Osteocyte (in vitro differentiated cells): Measurements from ENCODE around the gene CNGA3. TPM values are rescaled to one million over a fixed set of nuclear protein-coding genes. Genes with fewer than 3 reads are reported as not detected.
"Not testable (repeated sequence)": the region's sequence is repeated elsewhere in the genome, so short reads cannot be mapped to it uniquely, and the experiment has no call there.

Experiments used
- DNase-seq: peaks from one replicate; pipeline ENCODE4 v3.0.0; 2021; ENCODE audit warnings: mixed read lengths; ENCODE audit not compliant: unreplicated experiment; ENCODE audit errors: extremely low spot score
- H3K27ac Mint-ChIP-seq: one replicate; pipeline ENCODE4 v1.8.0; 2021; ENCODE audit warnings: mild to moderate bottlenecking, mixed read lengths; ENCODE audit not compliant: unreplicated experiment
- H3K27me3 Mint-ChIP-seq: one replicate; pipeline ENCODE4 v1.8.0; 2021; ENCODE audit warnings: mixed read lengths; ENCODE audit not compliant: unreplicated experiment
- H3K36me3 Mint-ChIP-seq: one replicate; pipeline ENCODE4 v1.8.0; 2021; ENCODE audit warnings: mixed read lengths; ENCODE audit not compliant: unreplicated experiment
- H3K4me1 Mint-ChIP-seq: one replicate; pipeline ENCODE4 v1.8.0; 2021; ENCODE audit warnings: mixed read lengths; ENCODE audit not compliant: unreplicated experiment
- H3K4me3 Mint-ChIP-seq: one replicate; pipeline ENCODE4 v1.8.0; 2021; ENCODE audit warnings: mild to moderate bottlenecking, moderate library complexity, mixed read lengths; ENCODE audit not compliant: unreplicated experiment
- H3K9me3 Mint-ChIP-seq: one replicate; pipeline ENCODE4 v1.8.0; 2021; ENCODE audit warnings: mixed read lengths; ENCODE audit not compliant: unreplicated experiment
- total RNA-seq: library from RNA; stranded (reverse); gene quantifications from 2 replicates; pipeline ENCODE4 v1.2.1, GENCODE V29; 2021
- TF ChIP-seq, protein P1 (sequence below): fragments of 200-600 bp; sonication (generic); IDR thresholded peaks from 2 replicates; pipeline ENCODE4 v1.5.0; 2021; ENCODE audit warnings: antibody characterized with exemption, mild to moderate bottlenecking, moderate library complexity

Gene CNGA3
- total RNA-seq, 1 donor from 2014 or later: not detected

DNA sequence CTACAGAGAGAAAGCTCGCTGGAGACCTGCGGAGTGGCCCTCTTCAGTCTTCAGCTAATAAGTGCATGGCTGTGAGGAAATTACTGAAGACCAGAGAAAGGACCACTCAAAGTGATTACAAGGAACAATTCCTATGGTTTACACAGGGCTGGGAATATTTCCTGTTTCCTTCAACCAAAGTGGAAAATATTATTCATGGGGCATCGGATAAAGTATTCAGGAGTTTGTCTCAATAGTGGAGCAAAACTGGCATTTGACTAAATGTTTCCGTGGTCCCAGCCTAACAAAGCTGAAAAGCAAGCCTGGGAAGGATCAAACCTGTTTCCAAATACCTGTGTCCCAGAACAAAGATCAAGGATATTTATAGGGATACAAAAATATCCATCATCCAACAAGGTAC is 32.0 kb upstream of the CNGA3 start:
- no peak overlapping the region for H3K27ac Mint-ChIP-seq
- TF ChIP-seq, protein P1, sequence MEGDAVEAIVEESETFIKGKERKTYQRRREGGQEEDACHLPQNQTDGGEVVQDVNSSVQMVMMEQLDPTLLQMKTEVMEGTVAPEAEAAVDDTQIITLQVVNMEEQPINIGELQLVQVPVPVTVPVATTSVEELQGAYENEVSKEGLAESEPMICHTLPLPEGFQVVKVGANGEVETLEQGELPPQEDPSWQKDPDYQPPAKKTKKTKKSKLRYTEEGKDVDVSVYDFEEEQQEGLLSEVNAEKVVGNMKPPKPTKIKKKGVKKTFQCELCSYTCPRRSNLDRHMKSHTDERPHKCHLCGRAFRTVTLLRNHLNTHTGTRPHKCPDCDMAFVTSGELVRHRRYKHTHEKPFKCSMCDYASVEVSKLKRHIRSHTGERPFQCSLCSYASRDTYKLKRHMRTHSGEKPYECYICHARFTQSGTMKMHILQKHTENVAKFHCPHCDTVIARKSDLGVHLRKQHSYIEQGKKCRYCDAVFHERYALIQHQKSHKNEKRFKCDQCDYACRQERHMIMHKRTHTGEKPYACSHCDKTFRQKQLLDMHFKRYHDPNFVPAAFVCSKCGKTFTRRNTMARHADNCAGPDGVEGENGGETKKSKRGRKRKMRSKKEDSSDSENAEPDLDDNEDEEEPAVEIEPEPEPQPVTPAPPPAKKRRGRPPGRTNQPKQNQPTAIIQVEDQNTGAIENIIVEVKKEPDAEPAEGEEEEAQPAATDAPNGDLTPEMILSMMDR: no peak
- no peak overlapping the region for H3K4me3 Mint-ChIP-seq
- no peak for DNase-seq
- no peaks in the 10 kb centered on the region for H3K4me1 Mint-ChIP-seq
- no peaks in the 10 kb centered on the region for H3K36me3 Mint-ChIP-seq
- H3K27me3 Mint-ChIP-seq: peaks cover 3% of the 10 kb centered on the region
- H3K9me3 Mint-ChIP-seq: peaks cover 10% of the 10 kb centered on the region

- no peaks in the 10 kb centered on the region for H3K27me3 Mint-ChIP-seq
- H3K9me3 Mint-ChIP-seq: peaks cover 20% of the 10 kb centered on the region
- peaks cover 1% of the 10 kb centered on the region for H3K36me3 Mint-ChIP-seq
- no peak overlapping the region for H3K4me3 Mint-ChIP-seq
- no peaks in the 10 kb centered on the region for H3K4me1 Mint-ChIP-seq
- H3K27ac Mint-ChIP-seq: no peak overlapping the region
- no peak for DNase-seq
- TF ChIP-seq, protein P1: no peak
These were observed 30.3 kb upstream of the CNGA3 start for GRCh38 chr2:98315957-98316356.

- Mint-ChIP-seq H3K9me3 (peaks cover 20% of the 10 kb centered on the region), H3K4me1 (no peaks in the 10 kb centered on the region), H3K27ac (no peak overlapping the region), H3K36me3 (peaks cover 1% of the 10 kb centered on the region), H3K4me3 (no peak overlapping the region), H3K27me3 (no peaks in the 10 kb centered on the region)
- no peak for DNase-seq
- TF ChIP-seq, protein P1: no peak
These were observed 29.0 kb upstream of the CNGA3 start for GRCh38 chr2:98317214-98317613.

GRCh38 chr2:98320171-98320570 is 26.1 kb upstream of the CNGA3 start:
- H3K4me3 Mint-ChIP-seq, H3K27ac Mint-ChIP-seq, H3K36me3 Mint-ChIP-seq, DNase-seq, H3K4me1 Mint-ChIP-seq, H3K27me3 Mint-ChIP-seq: not testable (repeated sequence)
- peaks cover 40% of the 10 kb centered on the region for H3K9me3 Mint-ChIP-seq

DNA sequence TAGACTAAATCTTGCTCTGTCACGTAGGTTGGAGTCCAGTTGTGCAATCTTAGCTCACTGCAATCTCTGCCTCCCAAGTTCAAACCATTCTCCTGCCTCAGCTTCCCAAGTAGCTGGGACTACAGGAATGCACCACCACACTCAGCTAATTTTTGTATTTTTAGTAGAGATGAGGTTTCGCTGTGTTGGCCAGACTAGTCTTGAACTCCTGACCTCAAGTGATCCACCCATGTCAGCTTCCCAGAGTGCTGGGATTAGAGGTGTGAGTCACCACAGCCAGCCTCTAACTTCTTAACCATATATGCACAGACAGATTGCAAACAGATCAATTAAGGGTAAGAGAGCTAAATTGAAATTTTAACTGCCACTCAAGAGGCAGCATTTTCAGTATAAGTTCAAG is 22.1 kb upstream of the CNGA3 start:
- TF ChIP-seq, protein P1: no peak
- H3K9me3 Mint-ChIP-seq: peaks cover 40% of the 10 kb centered on the region
- no peak overlapping the region for H3K27ac Mint-ChIP-seq
- H3K27me3 Mint-ChIP-seq: no peaks in the 10 kb centered on the region
- no peak overlapping the region for H3K4me3 Mint-ChIP-seq
- DNase-seq: no peak
- no peaks in the 10 kb centered on the region for H3K4me1 Mint-ChIP-seq
- H3K36me3 Mint-ChIP-seq: peaks cover 7% of the 10 kb centered on the region

DNA sequence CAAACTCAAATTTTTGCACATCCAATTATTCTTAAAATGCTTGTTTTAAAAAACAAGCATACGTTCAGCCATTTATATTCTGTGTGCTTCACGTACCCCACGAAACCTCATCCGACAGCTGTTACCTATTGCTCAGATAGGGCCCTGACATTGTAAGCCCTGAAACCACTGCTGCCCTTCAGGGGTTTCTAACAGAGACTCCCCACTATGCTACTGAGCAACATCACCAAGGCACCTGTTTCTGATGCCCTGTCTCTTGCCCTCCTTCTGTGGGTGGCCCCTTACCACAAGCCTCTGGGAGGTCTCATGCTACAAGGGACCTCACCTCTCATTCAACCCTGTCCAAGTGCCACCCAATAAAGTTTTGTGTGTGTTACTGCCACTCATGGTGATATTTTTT is 18.5 kb upstream of the CNGA3 start:
- no peak overlapping the region for H3K27ac Mint-ChIP-seq
- TF ChIP-seq, protein P1: no peak
- H3K27me3 Mint-ChIP-seq: no peaks in the 10 kb centered on the region

More for the DNA sequence above, 18.5 kb upstream of the CNGA3 start:
- no peak for DNase-seq
- no peak overlapping the region for H3K4me3 Mint-ChIP-seq
- H3K9me3 Mint-ChIP-seq: peaks cover 27% of the 10 kb centered on the region
- H3K36me3 Mint-ChIP-seq: peaks cover 5% of the 10 kb centered on the region
- H3K4me1 Mint-ChIP-seq: no peaks in the 10 kb centered on the region
